ENCODE measurements around the gene DYSF.

Gene DYSF

GRCh38 chr2:71680925-71681324, 227.6 kb downstream of the DYSF start:
- Histone ChIP-seq H4K20me1 (no peaks in the 10 kb centered on the region), H3K4me3 (no peak overlapping the region), H3K36me3 (peaks cover 0 to 80% (median 8%) of the 10 kb centered on the region in 11 experiments; a peak in 12 of 22 replicates), H3K9me3 (replicated peaks in 1 of 11) (no peaks in the 10 kb centered on the region), H3K27ac (no peak overlapping the region), H3K9ac (no peak overlapping the region), H3K4me1 (peaks cover 0 to 13% (median 12%) of the 10 kb centered on the region in 10 experiments; a peak in 12 of 20 replicates), H3K4me2 (no peak overlapping the region), H3K27me3 (no peaks in the 10 kb centered on the region)
- TF ChIP-seq Cebpa-rat (IDR thresholded peaks at IDR 0.05) = no peak

- peaks cover 0 to 83% (median 8%) of the 10 kb centered on the region in 11 experiments; a peak in 12 of 22 replicates for H3K36me3 ChIP-seq
Measured at GRCh38 chr2:71681626-71682025, 228.3 kb downstream of the DYSF start.

GRCh38 chr2:71682341-71682740, 229.0 kb downstream of the DYSF start:
- TF ChIP-seq Cebpa-rat (IDR thresholded peaks at IDR 0.05) = no peak
- no peaks in the 10 kb centered on the region for H3K27me3 ChIP-seq
- H3K4me2 ChIP-seq = no peak overlapping the region
- H3K27ac ChIP-seq = no peak overlapping the region
- H3K36me3 ChIP-seq = peaks cover 0 to 88% (median 8%) of the 10 kb centered on the region in 11 experiments; a peak in 12 of 22 replicates
- H3K9me3 ChIP-seq (replicated peaks in 1 of 11) = peaks cover 0 to 2% (median 0%) of the 10 kb centered on the region in 11 experiments; a peak in 2 of 22 replicates
- peaks cover 0 to 15% (median 12%) of the 10 kb centered on the region in 10 experiments; a peak in 12 of 20 replicates for H3K4me1 ChIP-seq
- no peak overlapping the region for H3K9ac ChIP-seq
- H3K4me3 ChIP-seq = no peak overlapping the region
- no peaks in the 10 kb centered on the region for H4K20me1 ChIP-seq

More at GRCh38 chr2:71681626-71682025, 228.3 kb downstream of the DYSF start:
- no peak for TF ChIP-seq Cebpa-rat (IDR thresholded peaks at IDR 0.05)
- H3K27ac ChIP-seq = no peak overlapping the region
- no peaks in the 10 kb centered on the region for H4K20me1 ChIP-seq
- H3K9me3 ChIP-seq (replicated peaks in 1 of 11) = no peaks in the 10 kb centered on the region
- H3K9ac ChIP-seq = no peak overlapping the region
- peaks cover 0 to 13% (median 12%) of the 10 kb centered on the region in 10 experiments; a peak in 12 of 20 replicates for H3K4me1 ChIP-seq
- H3K27me3 ChIP-seq = no peaks in the 10 kb centered on the region
- no peak overlapping the region for H3K4me3 ChIP-seq
- H3K4me2 ChIP-seq = no peak overlapping the region

- H3K9ac ChIP-seq = no peak overlapping the region
- no peak for TF ChIP-seq Cebpa-rat (IDR thresholded peaks at IDR 0.05)
- no peaks in the 10 kb centered on the region for H4K20me1 ChIP-seq
- no peaks in the 10 kb centered on the region for H3K27me3 ChIP-seq
- peaks cover 0 to 8% (median 0%) of the 10 kb centered on the region in 11 experiments; a peak in 3 of 22 replicates for H3K9me3 ChIP-seq (replicated peaks in 1 of 11)
- H3K4me1 ChIP-seq = peaks cover 0 to 20% (median 12%) of the 10 kb centered on the region in 10 experiments; a peak in 12 of 20 replicates
- H3K27ac ChIP-seq = no peak overlapping the region
- no peak overlapping the region for H3K4me3 ChIP-seq
- H3K4me2 ChIP-seq = no peak overlapping the region
- H3K36me3 ChIP-seq = peaks cover 0 to 95% (median 8%) of the 10 kb centered on the region in 11 experiments; a peak in 12 of 22 replicates
Measured at GRCh38 chr2:71683070-71683469, 229.7 kb downstream of the DYSF start.

GRCh38 chr2:71683666-71684065, 230.3 kb downstream of the DYSF start:
- Histone ChIP-seq H4K20me1 (no peaks in the 10 kb centered on the region), H3K4me3 (no peak overlapping the region), H3K9ac (no peak overlapping the region), H3K9me3 (replicated peaks in 1 of 11) (peaks cover 0 to 8% (median 0%) of the 10 kb centered on the region in 11 experiments; a peak in 4 of 22 replicates), H3K4me2 (no peak overlapping the region), H3K27ac (no peak overlapping the region), H3K27me3 (no peaks in the 10 kb centered on the region), H3K4me1 (peaks cover 0 to 20% (median 12%) of the 10 kb centered on the region in 10 experiments; a peak in 12 of 20 replicates), H3K36me3 (peaks cover 0 to 96% (median 8%) of the 10 kb centered on the region in 11 experiments; a peak in 12 of 22 replicates)
- TF ChIP-seq Cebpa-rat (IDR thresholded peaks at IDR 0.05) = no peak

GRCh38 chr2:71684226-71685072, 231.1 kb downstream of the DYSF start:
- peaks cover 0 to 20% (median 12%) of the 10 kb centered on the region in 10 experiments; a peak in 12 of 20 replicates for H3K4me1 ChIP-seq
- H3K36me3 ChIP-seq = peaks cover 0 to 96% (median 8%) of the 10 kb centered on the region in 11 experiments; a peak in 12 of 22 replicates
- no peaks in the 10 kb centered on the region for H4K20me1 ChIP-seq
- no peak overlapping the region for H3K9ac ChIP-seq
- peaks cover 0 to 8% (median 0%) of the 10 kb centered on the region in 11 experiments; a peak in 4 of 22 replicates for H3K9me3 ChIP-seq (replicated peaks in 1 of 11)
- H3K4me3 ChIP-seq = no peak overlapping the region
- no peak for TF ChIP-seq Cebpa-rat (IDR thresholded peaks at IDR 0.05)
- H3K4me2 ChIP-seq = peak overlapping the region in 6 of 11 experiments; percentile 14 to 38 (median 26); a peak in 8 of 22 replicates
- H3K27ac ChIP-seq = no peak overlapping the region
- H3K27me3 ChIP-seq = no peaks in the 10 kb centered on the region

GRCh38 chr2:71685073-71685848, 231.9 kb downstream of the DYSF start:
- H3K9me3 ChIP-seq (replicated peaks in 1 of 11) = peaks cover 0 to 8% (median 0%) of the 10 kb centered on the region in 11 experiments; a peak in 4 of 22 replicates
- no peak for TF ChIP-seq Cebpa-rat (IDR thresholded peaks at IDR 0.05)
- peaks cover 0 to 20% (median 12%) of the 10 kb centered on the region in 10 experiments; a peak in 12 of 20 replicates for H3K4me1 ChIP-seq
- H3K36me3 ChIP-seq = peaks cover 0 to 88% (median 8%) of the 10 kb centered on the region in 11 experiments; a peak in 12 of 22 replicates
- peak overlapping the region in 5 of 11 experiments; percentile 14 to 38 (median 34); a peak in 7 of 22 replicates for H3K4me2 ChIP-seq
- H3K4me3 ChIP-seq = no peak overlapping the region
- no peak overlapping the region for H3K9ac ChIP-seq
- H4K20me1 ChIP-seq = no peaks in the 10 kb centered on the region; a peak in 1 of 22 replicates
- no peaks in the 10 kb centered on the region for H3K27me3 ChIP-seq
- no peak overlapping the region for H3K27ac ChIP-seq

- H3K27ac ChIP-seq = no peak overlapping the region
- no peak overlapping the region for H3K9ac ChIP-seq
- no peak overlapping the region for H3K4me3 ChIP-seq
- peaks cover 0 to 20% (median 12%) of the 10 kb centered on the region in 10 experiments; a peak in 12 of 20 replicates for H3K4me1 ChIP-seq
- H3K27me3 ChIP-seq = no peaks in the 10 kb centered on the region
- H4K20me1 ChIP-seq = no peaks in the 10 kb centered on the region; a peak in 1 of 22 replicates
- peaks cover 0 to 80% (median 6%) of the 10 kb centered on the region in 11 experiments; a peak in 12 of 22 replicates for H3K36me3 ChIP-seq
- no peak for TF ChIP-seq Cebpa-rat (IDR thresholded peaks at IDR 0.05)
- no peak overlapping the region for H3K4me2 ChIP-seq
- peaks cover 0 to 8% (median 0%) of the 10 kb centered on the region in 11 experiments; a peak in 4 of 22 replicates for H3K9me3 ChIP-seq (replicated peaks in 1 of 11)
Measured at GRCh38 chr2:71685941-71686611, 232.7 kb downstream of the DYSF start.

All from BLaER1 treated with 17β-estradiol and CSF1 and Interleukin-3, amounts not matched to agents 10 nM and 100 nM (cell line).